Thoracic aorta (tissue), 2 donors: ENCODE measurements around the gene SNX8. TPM values are rescaled to one million over a fixed set of nuclear protein-coding genes. Genes with fewer than 3 reads are reported as not detected.
"Not testable (repeated sequence)": the region's sequence is repeated elsewhere in the genome, so short reads cannot be mapped to it uniquely, and the experiment has no call there.

Experiments used
- ATAC-seq: fragments of 150-250 bp; one replicate; pipeline ENCODE4 v1.8.0; 2017; ENCODE audit warnings: low read depth; ENCODE audit not compliant: insufficient number of reproducible peaks, low FRiP score
- DNase-seq: peaks from one replicate; pipeline ENCODE4 v3.0.0-alpha.2; 2020; ENCODE audit warnings: low spot score
- H3K27ac ChIP-seq, 2 donors: fragments of 200-600 bp; sonication (generic); 1 replicate in 1 of 2; 2 replicates in 1 of 2; pipeline ENCODE4 v1.5.1; 2016; ENCODE audit warnings: mild to moderate bottlenecking in 2 of 2, moderate library complexity in 2 of 2
- H3K27me3 ChIP-seq: fragments of 200-600 bp; sonication (generic); replicated peaks from 2 replicates; pipeline ENCODE4 v1.6.0; 2016; ENCODE audit warnings: mild to moderate bottlenecking; ENCODE audit not compliant: insufficient read depth
- H3K36me3 ChIP-seq: fragments of 200-600 bp; sonication (generic); one replicate; pipeline ENCODE4 v1.5.1; 2016
- H3K4me1 ChIP-seq, 2 donors: fragments of 200-600 bp; sonication (generic); 1 replicate in 1 of 2; 2 replicates in 1 of 2; pipeline versions ENCODE4 v1.5.1 to v1.6.0; 2016; ENCODE audit warnings: low read depth in 2 of 2, mild to moderate bottlenecking in 1 of 2; ENCODE audit not compliant: control insufficient read depth in 1 of 2
- H3K4me3 ChIP-seq: fragments of 200-600 bp; sonication (generic); 2 replicates; pipeline ENCODE4 v1.5.1; 2016; ENCODE audit warnings: mild to moderate bottlenecking
- H3K9me3 ChIP-seq: fragments of 200-600 bp; sonication (generic); 2 replicates; pipeline ENCODE4 v1.5.1; 2016
- CTCF ChIP-seq: fragments of 200-600 bp; sonication (generic); IDR thresholded peaks from one replicate; pipeline ENCODE4 v1.5.1; 2019; ENCODE audit warnings: antibody characterized with exemption
- total RNA-seq, 2 donors: library from RNA; depleted of rRNA; stranded (reverse); fragments of >200 nt; gene quantifications; one replicate each; pipeline versions ENCODE4 v1.1.0 to v1.2.3, GENCODE V29; 2016

The SNX8 gene
- total RNA-seq, 2 donors from 2014 or later = 6.5 to 29.6 TPM

GRCh38 chr7:2336626-2337299, 22.5 kb upstream of the SNX8 start:
- no peak for TF ChIP-seq CTCF

GRCh38 chr7:2332606-2333231, 18.5 kb upstream of the SNX8 start:
- H3K36me3 ChIP-seq, H3K27ac ChIP-seq, DNase-seq, H3K27me3 ChIP-seq, H3K4me1 ChIP-seq, ATAC-seq, H3K4me3 ChIP-seq, H3K9me3 ChIP-seq: not testable (repeated sequence)

More at GRCh38 chr7:2336626-2337299, 22.5 kb upstream of the SNX8 start:
- H3K27ac ChIP-seq = no peak overlapping the region
- DNase-seq (no peak), ATAC-seq (no peak)
- H3K4me3 ChIP-seq = no peak overlapping the region
- H3K36me3 ChIP-seq = no peaks in the 10 kb centered on the region
- no peaks in the 10 kb centered on the region for H3K4me1 ChIP-seq
- no peaks in the 10 kb centered on the region for H3K9me3 ChIP-seq
- no peaks in the 10 kb centered on the region for H3K27me3 ChIP-seq

GRCh38 chr7:2331707-2332106, 17.5 kb upstream of the SNX8 start:
- ATAC-seq = no peak
- no peak for TF ChIP-seq CTCF
- no peak overlapping the region for H3K27ac ChIP-seq

GRCh38 chr7:2330493-2330892, 16.3 kb upstream of the SNX8 start:
- no peaks in the 10 kb centered on the region for H3K4me1 ChIP-seq
- DNase-seq = no peak
- H3K27me3 ChIP-seq = no peaks in the 10 kb centered on the region
- H3K36me3 ChIP-seq = no peaks in the 10 kb centered on the region
- H3K9me3 ChIP-seq = no peaks in the 10 kb centered on the region
- no peak for TF ChIP-seq CTCF
- no peak for ATAC-seq
- no peak overlapping the region for H3K27ac ChIP-seq
- no peak overlapping the region for H3K4me3 ChIP-seq

More at GRCh38 chr7:2331707-2332106, 17.5 kb upstream of the SNX8 start:
- Histone ChIP-seq H3K9me3 (no peaks in the 10 kb centered on the region), H3K27me3 (no peaks in the 10 kb centered on the region), H3K36me3 (no peaks in the 10 kb centered on the region), H3K4me1 (no peaks in the 10 kb centered on the region), H3K4me3 (no peak overlapping the region)
- DNase-seq = no peak

- no peaks in the 10 kb centered on the region for H3K4me1 ChIP-seq
- H3K9me3 ChIP-seq = no peaks in the 10 kb centered on the region
- no peaks in the 10 kb centered on the region for H3K27me3 ChIP-seq
- H3K4me3 ChIP-seq = no peak overlapping the region
- no peak for DNase-seq
- no peaks in the 10 kb centered on the region for H3K36me3 ChIP-seq
- H3K27ac ChIP-seq = no peak overlapping the region
- TF ChIP-seq CTCF = no peak
- ATAC-seq = no peak
Measured at GRCh38 chr7:2326951-2327350, 12.7 kb upstream of the SNX8 start.
